GM12801 (cell line): ENCODE measurements around the gene LETM1.

ENCODE experiments used
- CTCF ChIP-seq: IDR thresholded peaks from one replicate; pipeline ENCODE4 v1.5.1; 2011; ENCODE audit warnings: control low read depth; ENCODE audit not compliant: insufficient read length; ENCODE audit errors: extremely low read depth

The LETM1 gene

GRCh38 chr4:1866189-1866661 lies 10.3 kb upstream of the LETM1 start:
- TF ChIP-seq CTCF: no peak

- no peak for TF ChIP-seq CTCF
Measured at GRCh38 chr4:1864076-1865008, 8.4 kb upstream of the LETM1 start.

GRCh38 chr4:1863297-1864033 lies 7.5 kb upstream of the LETM1 start:
- no peak for TF ChIP-seq CTCF

- TF ChIP-seq CTCF: no peak
Measured at GRCh38 chr4:1862961-1863296, 7.0 kb upstream of the LETM1 start.

GRCh38 chr4:1862055-1862911 lies 6.3 kb upstream of the LETM1 start:
- no peak for TF ChIP-seq CTCF

GRCh38 chr4:1859389-1859753 lies 3.4 kb upstream of the LETM1 start:
- TF ChIP-seq CTCF: no peak

- TF ChIP-seq CTCF: no peak
Measured at GRCh38 chr4:1857931-1858330, 2.0 kb upstream of the LETM1 start.
